Neural cell (in vitro differentiated cells): Measurements from ENCODE around the gene C9orf43. TPM values are rescaled to one million over a fixed set of nuclear protein-coding genes. Genes with fewer than 3 reads are reported as not detected.
"Not testable (repeated sequence)": the region's sequence is repeated elsewhere in the genome, so short reads cannot be mapped to it uniquely, and the experiment has no call there.

ENCODE experiments used
- H2AFZ ChIP-seq: fragments of 200-600, 300-800 bp; sonication (generic), shearing (Covaris generic); 2 replicates; pipeline ENCODE4 v1.6.0; 2014; ENCODE audit warnings: low read depth, mild to moderate bottlenecking, antibody characterized with exemption, low read length, moderate library complexity
- H3F3A ChIP-seq: fragments of 200-600 bp; shearing (Covaris generic); 2 replicates; pipeline ENCODE4 v1.6.1; 2016; ENCODE audit warnings: mild to moderate bottlenecking, moderate library complexity, mixed read lengths, antibody characterized with exemption, low read length; ENCODE audit not compliant: insufficient read depth, poor library complexity, severe bottlenecking
- H3K27ac ChIP-seq: fragments of 200-600, 300-800 bp; sonication (generic), shearing (Covaris generic); 2 replicates; pipeline ENCODE4 v1.5.1; 2014; ENCODE audit warnings: mild to moderate bottlenecking, low read length, moderate library complexity
- H3K27me3 ChIP-seq: fragments of 300-800, 200-600 bp; sonication (generic), shearing (Covaris generic); 2 replicates; pipeline ENCODE4 v1.6.0; 2014; ENCODE audit warnings: mild to moderate bottlenecking, low read depth, low read length, moderate library complexity; ENCODE audit not compliant: insufficient read depth
- H3K36me3 ChIP-seq: fragments of 300-800, 200-600 bp; sonication (generic), shearing (Covaris generic); 2 replicates; pipeline ENCODE4 v1.5.1; 2014; ENCODE audit warnings: mild to moderate bottlenecking, antibody characterized with exemption, low read length, moderate library complexity; ENCODE audit not compliant: insufficient read depth
- H3K4me2 ChIP-seq: fragments of 300-800, 200-600 bp; sonication (generic), shearing (Covaris generic); 2 replicates; pipeline ENCODE4 v1.6.0; 2014; ENCODE audit warnings: mild to moderate bottlenecking, low read length
- H3K4me3 ChIP-seq: fragments of 300-800, 200-600 bp; sonication (generic), shearing (Covaris generic); 2 replicates; pipeline ENCODE4 v1.5.1; 2014; ENCODE audit warnings: mild to moderate bottlenecking, low read length, moderate library complexity
- H3K79me2 ChIP-seq: fragments of 200-600 bp; shearing (Covaris generic); replicated peaks from 2 replicates; pipeline ENCODE4 v1.6.0; 2014; ENCODE audit warnings: mild to moderate bottlenecking, low read length, moderate library complexity; ENCODE audit not compliant: insufficient read depth
- H3K9ac ChIP-seq: fragments of 300-800, 200-600 bp; sonication (generic), shearing (Covaris generic); 2 replicates; pipeline ENCODE4 v1.6.1; 2016; ENCODE audit warnings: mild to moderate bottlenecking, low read length, mixed read lengths
- H3K9me2 ChIP-seq: fragments of 200-600 bp; shearing (Covaris generic); 2 replicates; pipeline ENCODE4 v1.6.1; 2016; ENCODE audit warnings: mild to moderate bottlenecking, low read length, mixed read lengths; ENCODE audit not compliant: insufficient read depth
- H3K9me3 ChIP-seq: fragments of 200-600, 300-800 bp; sonication (generic), shearing (Covaris generic); 2 replicates; pipeline ENCODE4 v1.6.1; 2016; ENCODE audit warnings: mild to moderate bottlenecking, mixed run types, low read length, moderate library complexity, mixed read lengths
- H4K20me1 ChIP-seq: fragments of 200-600 bp; shearing (Covaris generic); 2 replicates; pipeline ENCODE4 v1.6.1; 2016; ENCODE audit warnings: mild to moderate bottlenecking, mixed run types; ENCODE audit not compliant: insufficient read depth
- EP300 ChIP-seq: fragments of 450-650 bp; conservative IDR thresholded peaks from 2 replicates; pipeline ENCODE4 v1.6.1; 2014; ENCODE audit warnings: antibody characterized with exemption, mild to moderate bottlenecking, moderate library complexity; ENCODE audit not compliant: poor library complexity, severe bottlenecking
- EZH2 ChIP-seq: fragments of 200-600, 300-800 bp; shearing (Covaris generic), sonication (generic); IDR thresholded peaks from 2 replicates; pipeline ENCODE4 v1.6.1; 2014; ENCODE audit warnings: antibody characterized with exemption, low read length, borderline replicate concordance, mild to moderate bottlenecking; ENCODE audit not compliant: insufficient read depth, poor library complexity, severe bottlenecking
- MXI1 ChIP-seq: fragments of 450-650 bp; conservative IDR thresholded peaks from 2 replicates; pipeline ENCODE4 v1.6.1; 2014; ENCODE audit warnings: antibody characterized with exemption, mild to moderate bottlenecking; ENCODE audit not compliant: poor library complexity, severe bottlenecking
- POLR2AphosphoS5 ChIP-seq: IDR thresholded peaks from 2 replicates; pipeline ENCODE4 v1.6.1; 2012
- RAD21 ChIP-seq: fragments of 450-650 bp; conservative IDR thresholded peaks from 2 replicates; pipeline ENCODE4 v1.6.1; 2014; ENCODE audit warnings: antibody characterized with exemption, mild to moderate bottlenecking, moderate library complexity
- REST ChIP-seq: IDR thresholded peaks from 2 replicates; pipeline ENCODE4 v1.6.1; 2012; ENCODE audit warnings: borderline replicate concordance
- SMC3 ChIP-seq: fragments of 450-650 bp; conservative IDR thresholded peaks from 2 replicates; pipeline ENCODE4 v1.6.1; 2014; ENCODE audit warnings: antibody characterized with exemption, mild to moderate bottlenecking, moderate library complexity; ENCODE audit not compliant: poor library complexity
- TAF1 ChIP-seq: IDR thresholded peaks from 2 replicates; pipeline ENCODE4 v1.6.1; 2012; ENCODE audit warnings: low read depth
- polyA plus RNA-seq: library from polyadenylated mRNA; depleted of rRNA; stranded (reverse); fragments of >200 nt; gene quantifications from 2 replicates; pipeline ENCODE4 v1.2.3, GENCODE V29; 2014
- TF ChIP-seq, protein P1 (sequence below): fragments of 450-650 bp; IDR thresholded peaks from 2 replicates; pipeline ENCODE4 v1.5.1; 2014; ENCODE audit warnings: antibody characterized with exemption, mild to moderate bottlenecking, moderate library complexity; ENCODE audit not compliant: poor library complexity, severe bottlenecking

The C9orf43 gene
- polyA plus RNA-seq, 1 donor from 2014 or later = 0.33 TPM

DNA sequence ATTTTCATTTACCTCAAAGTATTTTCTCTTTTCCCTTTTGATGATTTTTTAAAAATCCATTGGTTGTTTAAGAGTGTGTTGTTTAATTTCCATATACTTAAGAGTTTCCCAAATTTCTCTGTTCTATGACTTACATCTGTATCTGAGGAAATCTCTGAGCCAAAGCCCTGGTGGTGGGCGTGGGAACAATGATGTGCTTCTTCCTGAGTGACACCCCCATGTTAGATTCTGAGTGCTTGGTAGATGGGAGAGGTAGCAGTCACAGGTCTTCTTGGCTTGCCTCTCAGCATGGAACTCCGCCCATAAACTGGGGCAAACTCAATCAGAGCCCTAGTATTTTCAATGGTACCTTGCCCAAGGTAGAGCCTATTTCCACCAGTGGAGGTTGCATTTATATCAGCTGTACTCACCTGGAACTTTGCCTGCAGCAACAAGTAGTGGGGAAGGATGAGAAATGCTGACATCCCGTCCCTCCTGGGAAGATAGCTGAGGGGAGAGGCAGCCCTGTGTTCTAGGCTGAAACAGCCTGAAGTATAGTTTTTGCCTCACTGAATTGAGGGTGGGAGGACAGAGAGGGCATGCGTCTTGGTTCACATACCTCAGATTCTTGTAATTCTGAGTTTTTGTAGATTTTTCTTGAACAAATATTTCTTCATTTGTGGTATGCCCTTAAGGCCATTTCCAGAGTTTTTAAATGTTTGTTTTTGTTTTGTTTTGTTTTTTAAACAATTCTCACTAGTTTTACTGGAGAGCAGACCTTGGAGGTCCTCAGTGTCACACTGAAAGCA lies 26.4 kb downstream of the C9orf43 start:
- TF ChIP-seq POLR2AphosphoS5 = no peak
- no peak for TF ChIP-seq REST
- no peak for TF ChIP-seq EZH2
- TF ChIP-seq, protein P1, sequence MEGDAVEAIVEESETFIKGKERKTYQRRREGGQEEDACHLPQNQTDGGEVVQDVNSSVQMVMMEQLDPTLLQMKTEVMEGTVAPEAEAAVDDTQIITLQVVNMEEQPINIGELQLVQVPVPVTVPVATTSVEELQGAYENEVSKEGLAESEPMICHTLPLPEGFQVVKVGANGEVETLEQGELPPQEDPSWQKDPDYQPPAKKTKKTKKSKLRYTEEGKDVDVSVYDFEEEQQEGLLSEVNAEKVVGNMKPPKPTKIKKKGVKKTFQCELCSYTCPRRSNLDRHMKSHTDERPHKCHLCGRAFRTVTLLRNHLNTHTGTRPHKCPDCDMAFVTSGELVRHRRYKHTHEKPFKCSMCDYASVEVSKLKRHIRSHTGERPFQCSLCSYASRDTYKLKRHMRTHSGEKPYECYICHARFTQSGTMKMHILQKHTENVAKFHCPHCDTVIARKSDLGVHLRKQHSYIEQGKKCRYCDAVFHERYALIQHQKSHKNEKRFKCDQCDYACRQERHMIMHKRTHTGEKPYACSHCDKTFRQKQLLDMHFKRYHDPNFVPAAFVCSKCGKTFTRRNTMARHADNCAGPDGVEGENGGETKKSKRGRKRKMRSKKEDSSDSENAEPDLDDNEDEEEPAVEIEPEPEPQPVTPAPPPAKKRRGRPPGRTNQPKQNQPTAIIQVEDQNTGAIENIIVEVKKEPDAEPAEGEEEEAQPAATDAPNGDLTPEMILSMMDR = no peak
- TF ChIP-seq MXI1 = no peak
- TF ChIP-seq SMC3 = no peak
- no peak for TF ChIP-seq RAD21
- no peak for TF ChIP-seq EP300
- no peak for TF ChIP-seq TAF1
- H3K27me3 ChIP-seq = no peaks in the 10 kb centered on the region
- H3K9me3 ChIP-seq = no peaks in the 10 kb centered on the region
- no peaks in the 10 kb centered on the region for H3K9me2 ChIP-seq
- no peaks in the 10 kb centered on the region for H3F3A ChIP-seq
- no peak overlapping the region for H3K4me3 ChIP-seq
- H3K36me3 ChIP-seq = no peaks in the 10 kb centered on the region
- H4K20me1 ChIP-seq = no peaks in the 10 kb centered on the region
- H3K9ac ChIP-seq = no peak overlapping the region
- no peak overlapping the region for H2AFZ ChIP-seq
- H3K79me2 ChIP-seq = no peaks in the 10 kb centered on the region
- no peak overlapping the region for H3K27ac ChIP-seq
- H3K4me2 ChIP-seq = no peak overlapping the region

- H3K9me2 ChIP-seq, H3K4me2 ChIP-seq, H3F3A ChIP-seq, H3K9me3 ChIP-seq, H3K36me3 ChIP-seq, H3K9ac ChIP-seq, H2AFZ ChIP-seq, H3K4me3 ChIP-seq, H3K27me3 ChIP-seq, H3K27ac ChIP-seq, H3K79me2 ChIP-seq, H4K20me1 ChIP-seq: not testable (repeated sequence)
Observed at GRCh38 chr9:113437716-113438115, 27.2 kb downstream of the C9orf43 start.
